ENCODE data around the gene PRMT2. TPM values are rescaled to one million over a fixed set of nuclear protein-coding genes. Genes with fewer than 3 reads are reported as not detected.

PRMT2 gene
- total and polyA plus RNA-seq, 8 donors, result 17.9 to 56.9 (median 26.8) TPM

DNA sequence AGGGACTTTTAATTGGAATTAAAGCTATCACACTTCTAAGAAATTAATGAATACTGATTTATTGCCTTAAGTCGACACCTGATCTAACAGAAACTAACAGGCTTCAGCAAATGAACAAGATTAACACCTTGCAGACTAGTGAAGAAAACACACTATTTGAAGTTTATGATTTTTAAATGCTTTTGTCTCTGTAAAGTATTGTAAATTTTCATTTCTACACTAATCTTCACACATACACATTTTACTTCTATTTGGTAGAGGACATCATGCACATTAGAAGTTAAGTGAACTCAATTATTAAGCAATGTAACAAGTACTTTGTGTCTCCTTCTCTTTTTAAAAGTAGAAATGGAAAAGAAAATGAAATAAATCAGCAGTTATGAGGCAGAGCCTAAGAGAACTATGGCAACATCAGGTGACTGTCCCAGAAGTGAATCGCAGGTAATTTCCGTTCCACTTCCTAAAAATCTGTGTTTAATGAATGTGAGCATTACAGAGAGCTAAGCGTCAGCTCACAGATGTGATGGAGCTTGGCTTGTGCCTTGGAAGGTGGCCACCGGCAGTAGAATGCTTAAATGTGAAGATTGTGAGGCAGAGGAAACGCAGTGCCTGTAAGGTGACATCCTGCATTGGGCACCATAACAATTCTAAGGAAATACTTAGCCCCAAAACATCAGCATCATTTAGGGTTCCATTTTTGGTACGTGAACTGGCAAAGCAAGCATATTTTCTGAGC, 1.2 kb downstream of the PRMT2 start:
- FAIRE-seq (no peak), DNase-seq (no peak), ATAC-seq (no peak)
- Histone ChIP-seq H3K36me3 (no peaks in the 10 kb centered on the region), H3K4me3 (peak overlapping the region in 3 of 4 donors; percentile 70 to 94 (median 87)), H3K27me3 (no peaks in the 10 kb centered on the region), H3K27ac (no peak overlapping the region), H3K4me1 (peaks cover 5 to 22% (median 19%) of the 10 kb centered on the region in 3 donors), H3K9me3 (no peaks in the 10 kb centered on the region)
- 72 to 77% methylated on average over 7 of the region's 7 CpGs for WGBS, 2 donors
- intact Hi-C loops (cut with DNase I), result no loop called here
- TF ChIP-seq CTCF (IDR thresholded peaks at IDR 0.05), result no peak

- Histone ChIP-seq H3K4me3 (no peak overlapping the region), H3K36me3 (no peaks in the 10 kb centered on the region), H3K27ac (no peak overlapping the region), H3K4me1 (peaks cover 5 to 22% (median 19%) of the 10 kb centered on the region in 3 donors), H3K9me3 (no peaks in the 10 kb centered on the region), H3K27me3 (no peaks in the 10 kb centered on the region)
- intact Hi-C loops (cut with DNase I), result no loop called here
- ATAC-seq, result no peak
- no peak for TF ChIP-seq CTCF (IDR thresholded peaks at IDR 0.05)
- FAIRE-seq, result no peak
- DNase-seq, result no peak
- WGBS, 2 donors, result 69 to 86% methylated on average over 3 of the region's 3 CpGs
These were observed 2.7 kb downstream of the PRMT2 start for GRCh38 chr21:46637952-46638746.

DNA sequence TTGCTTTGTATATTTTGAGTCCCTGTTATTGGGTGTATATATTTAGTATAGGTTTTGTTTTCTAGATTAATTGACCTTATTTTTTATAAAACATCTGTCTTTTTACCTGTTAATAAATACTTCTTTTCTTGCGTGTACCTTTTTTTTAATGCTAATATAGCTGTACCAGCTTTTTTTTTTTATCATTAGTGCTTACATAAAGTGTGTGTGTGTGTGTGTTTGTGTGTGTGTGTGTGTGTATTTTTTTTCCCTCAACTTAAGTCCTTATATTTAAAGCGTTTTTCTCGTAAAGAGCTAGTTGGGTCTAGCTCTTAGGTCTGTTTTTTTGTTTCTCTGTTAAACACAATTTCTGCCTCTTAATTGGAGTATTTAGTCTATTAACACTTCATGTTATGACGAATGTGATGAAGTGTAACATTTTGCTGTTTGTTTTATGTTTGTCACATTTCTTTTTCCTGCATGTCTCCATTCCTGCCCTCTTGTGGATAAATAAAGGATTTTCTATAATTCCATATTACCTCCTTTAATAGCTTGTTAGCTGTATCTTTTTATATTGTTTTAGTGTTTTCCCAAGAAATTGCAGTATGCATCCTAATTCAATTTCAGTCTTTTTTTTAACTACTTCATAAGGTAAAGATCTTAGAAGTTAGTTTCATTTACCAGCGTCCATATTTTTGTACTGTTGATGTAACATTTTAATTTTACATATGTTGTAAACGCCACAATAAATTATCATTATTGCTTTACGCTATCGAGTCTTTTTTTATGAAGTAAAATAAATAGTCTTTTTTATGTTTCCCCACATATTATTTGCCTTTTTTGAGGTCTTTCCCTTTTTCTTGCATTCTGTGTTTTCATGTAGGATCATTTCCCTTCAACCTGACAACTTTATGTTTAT, 4.3 kb downstream of the PRMT2 start:
- no peak overlapping the region for H3K4me3 ChIP-seq
- no peaks in the 10 kb centered on the region for H3K9me3 ChIP-seq
- H3K4me1 ChIP-seq, result peaks cover 5 to 22% (median 19%) of the 10 kb centered on the region in 3 donors
- H3K36me3 ChIP-seq, result peaks cover 0 to 13% (median 4%) of the 10 kb centered on the region in 3 donors
- ATAC-seq (no peak), FAIRE-seq (no peak), DNase-seq (no peak)
- 80 to 85% methylated on average over 8 of the region's 8 CpGs for WGBS, 2 donors
- no peaks in the 10 kb centered on the region for H3K27me3 ChIP-seq
- intact Hi-C loops (cut with DNase I), result no loop called here
- H3K27ac ChIP-seq, result no peak overlapping the region
- peak in 2 of 4 donors; percentile 6 to 16 for TF ChIP-seq CTCF (IDR thresholded peaks at IDR 0.05)

GRCh38 chr21:46641656-46642055, 6.2 kb downstream of the PRMT2 start:
- H3K36me3 ChIP-seq, result peaks cover 0 to 31% (median 4%) of the 10 kb centered on the region in 3 donors
- DNase-seq (no peak), FAIRE-seq (no peak), ATAC-seq (no peak)
- no peak overlapping the region for H3K4me3 ChIP-seq
- no peaks in the 10 kb centered on the region for H3K9me3 ChIP-seq
- peaks cover 5 to 17% (median 14%) of the 10 kb centered on the region in 3 donors for H3K4me1 ChIP-seq
- no peaks in the 10 kb centered on the region for H3K27me3 ChIP-seq
- intact Hi-C loops (cut with DNase I), result no loop called here
- no peak for TF ChIP-seq CTCF (IDR thresholded peaks at IDR 0.05)
- 84 to 85% methylated on average over 8 of the region's 8 CpGs for WGBS, 2 donors
- no peak overlapping the region for H3K27ac ChIP-seq

Measured in pancreas (tissue), 10 donors.